Progenitor cell of endocrine pancreas (in vitro differentiated cells): ENCODE measurements around the gene IGF1. TPM values are rescaled to one million over a fixed set of nuclear protein-coding genes. Genes with fewer than 3 reads are reported as not detected.

Experiments
- DNase-seq: peaks from one replicate; pipeline ENCODE4 v3.0.0; 2021; ENCODE audit warnings: low spot score; ENCODE audit not compliant: unreplicated experiment
- H3K27ac Mint-ChIP-seq: 2 replicates; pipeline ENCODE4 v1.8.0; 2021; ENCODE audit warnings: mild to moderate bottlenecking, moderate library complexity, mixed read lengths
- H3K27me3 Mint-ChIP-seq: 2 replicates; pipeline ENCODE4 v1.8.0; 2021; ENCODE audit warnings: mixed read lengths
- H3K36me3 Mint-ChIP-seq: 2 replicates; pipeline ENCODE4 v1.8.0; 2022; ENCODE audit warnings: mixed read lengths; ENCODE audit not compliant: insufficient read depth
- H3K4me1 Mint-ChIP-seq: 2 replicates; pipeline ENCODE4 v1.8.0; 2021; ENCODE audit warnings: low read depth, mixed read lengths
- H3K4me3 Mint-ChIP-seq: 2 replicates; pipeline ENCODE4 v1.8.0; 2021; ENCODE audit warnings: low read depth, mild to moderate bottlenecking, moderate library complexity, mixed read lengths
- H3K9me3 Mint-ChIP-seq: 2 replicates; pipeline ENCODE4 v1.8.0; 2021; ENCODE audit warnings: low read depth, mixed read lengths
- CTCF ChIP-seq: fragments of 200-600 bp; sonication (generic); IDR thresholded peaks from one replicate; pipeline ENCODE4 v1.5.0; 2021; ENCODE audit warnings: antibody characterized with exemption, mild to moderate bottlenecking; ENCODE audit not compliant: unreplicated experiment
- total RNA-seq: library from RNA; stranded (reverse); gene quantifications from 2 replicates; pipeline ENCODE4 v1.2.1, GENCODE V29; 2021

IGF1 gene
- total RNA-seq, 1 donor from 2014 or later = 0.57 TPM

GRCh38 chr12:102512523-102512922, 32.2 kb upstream of the IGF1 start:
- Mint-ChIP-seq H3K36me3 (no peaks in the 10 kb centered on the region), H3K4me1 (no peaks in the 10 kb centered on the region), H3K9me3 (no peaks in the 10 kb centered on the region), H3K27me3 (peaks cover 3% of the 10 kb centered on the region), H3K4me3 (no peak overlapping the region), H3K27ac (no peak overlapping the region)
- no peak for DNase-seq
- TF ChIP-seq CTCF = no peak

GRCh38 chr12:102511575-102511974, 31.2 kb upstream of the IGF1 start:
- H3K36me3 Mint-ChIP-seq = no peaks in the 10 kb centered on the region
- no peak for DNase-seq
- H3K4me3 Mint-ChIP-seq = no peak overlapping the region
- no peaks in the 10 kb centered on the region for H3K4me1 Mint-ChIP-seq
- no peak overlapping the region for H3K27ac Mint-ChIP-seq
- TF ChIP-seq CTCF = no peak
- H3K9me3 Mint-ChIP-seq = peaks cover 3% of the 10 kb centered on the region
- H3K27me3 Mint-ChIP-seq = peaks cover 3% of the 10 kb centered on the region

GRCh38 chr12:102510463-102510862, 30.1 kb upstream of the IGF1 start:
- no peaks in the 10 kb centered on the region for H3K27me3 Mint-ChIP-seq
- no peaks in the 10 kb centered on the region for H3K4me1 Mint-ChIP-seq
- no peak overlapping the region for H3K27ac Mint-ChIP-seq
- peaks cover 3% of the 10 kb centered on the region for H3K9me3 Mint-ChIP-seq
- no peak for DNase-seq
- H3K36me3 Mint-ChIP-seq = no peaks in the 10 kb centered on the region
- TF ChIP-seq CTCF = no peak
- no peak overlapping the region for H3K4me3 Mint-ChIP-seq

- TF ChIP-seq CTCF = no peak
- Mint-ChIP-seq H3K9me3 (peaks cover 3% of the 10 kb centered on the region), H3K27ac (no peak overlapping the region), H3K27me3 (no peaks in the 10 kb centered on the region), H3K4me3 (no peak overlapping the region), H3K36me3 (no peaks in the 10 kb centered on the region), H3K4me1 (no peaks in the 10 kb centered on the region)
- no peak for DNase-seq
Measured at GRCh38 chr12:102510031-102510430, 29.7 kb upstream of the IGF1 start.

- Mint-ChIP-seq H3K36me3 (no peaks in the 10 kb centered on the region), H3K4me1 (no peaks in the 10 kb centered on the region), H3K27me3 (no peaks in the 10 kb centered on the region), H3K4me3 (no peak overlapping the region), H3K9me3 (peaks cover 3% of the 10 kb centered on the region), H3K27ac (no peak overlapping the region)
- DNase-seq = no peak
- no peak for TF ChIP-seq CTCF
Measured at GRCh38 chr12:102509123-102509626, 28.8 kb upstream of the IGF1 start.
